Gastrocnemius medialis (tissue), 4 donors: ENCODE measurements around the gene SLC31A2.

Source experiments
- POLR2A ChIP-seq, 2 donors: fragments of 450-650 bp; IDR thresholded peaks; one replicate each; pipeline ENCODE4 v1.6.1; 2017; ENCODE audit warnings: antibody characterized with exemption in 2 of 2, mild to moderate bottlenecking in 2 of 2, moderate library complexity in 2 of 2
- TF ChIP-seq, protein P1 (sequence below), 5 experiments: fragments of 450-650 bp in 3 of 5; fragments of 200-600 bp in 2 of 5; sonication (generic) in 2 of 5; IDR thresholded peaks in 4 of 5; conservative IDR thresholded peaks in 1 of 5; 1 replicate in 4 of 5; 2 replicates in 1 of 5; pipeline ENCODE4 v1.5.1; 2016 to 2019; ENCODE audit warnings: antibody characterized with exemption in 5 of 5, mild to moderate bottlenecking in 3 of 5, moderate library complexity in 3 of 5

DNA sequence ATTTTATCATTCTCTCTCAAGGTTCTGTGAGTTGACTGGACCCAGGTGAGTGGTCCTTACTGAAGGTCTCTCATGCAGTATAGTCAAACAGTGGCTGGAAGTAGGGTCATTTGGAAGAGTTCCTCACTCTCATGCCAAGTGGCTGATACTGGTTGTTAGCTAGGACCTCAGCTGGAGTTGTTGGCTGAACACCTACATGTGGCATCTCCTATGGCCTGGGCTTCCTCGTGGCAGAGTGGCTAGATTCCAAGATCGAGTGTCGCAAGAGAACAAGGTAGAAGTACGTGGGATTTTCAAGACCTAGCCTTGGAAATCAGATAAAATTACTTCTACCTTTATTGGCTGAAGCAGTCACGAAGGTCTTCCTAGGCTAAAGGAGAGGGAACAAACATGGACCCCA is 7.6 kb downstream of the SLC31A2 start:
- TF ChIP-seq, protein P1, sequence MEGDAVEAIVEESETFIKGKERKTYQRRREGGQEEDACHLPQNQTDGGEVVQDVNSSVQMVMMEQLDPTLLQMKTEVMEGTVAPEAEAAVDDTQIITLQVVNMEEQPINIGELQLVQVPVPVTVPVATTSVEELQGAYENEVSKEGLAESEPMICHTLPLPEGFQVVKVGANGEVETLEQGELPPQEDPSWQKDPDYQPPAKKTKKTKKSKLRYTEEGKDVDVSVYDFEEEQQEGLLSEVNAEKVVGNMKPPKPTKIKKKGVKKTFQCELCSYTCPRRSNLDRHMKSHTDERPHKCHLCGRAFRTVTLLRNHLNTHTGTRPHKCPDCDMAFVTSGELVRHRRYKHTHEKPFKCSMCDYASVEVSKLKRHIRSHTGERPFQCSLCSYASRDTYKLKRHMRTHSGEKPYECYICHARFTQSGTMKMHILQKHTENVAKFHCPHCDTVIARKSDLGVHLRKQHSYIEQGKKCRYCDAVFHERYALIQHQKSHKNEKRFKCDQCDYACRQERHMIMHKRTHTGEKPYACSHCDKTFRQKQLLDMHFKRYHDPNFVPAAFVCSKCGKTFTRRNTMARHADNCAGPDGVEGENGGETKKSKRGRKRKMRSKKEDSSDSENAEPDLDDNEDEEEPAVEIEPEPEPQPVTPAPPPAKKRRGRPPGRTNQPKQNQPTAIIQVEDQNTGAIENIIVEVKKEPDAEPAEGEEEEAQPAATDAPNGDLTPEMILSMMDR (IDR thresholded peaks at IDR 0.05 in 4 of 5, conservative IDR thresholded peaks at IDR 0.05 in 1 of 5): no peak
- no peak for TF ChIP-seq POLR2A (IDR thresholded peaks at IDR 0.05)
